COLO668 (cell line): ENCODE data around the gene DENND1C.
"Not testable (repeated sequence)": the region's sequence is repeated elsewhere in the genome, so short reads cannot be mapped to it uniquely, and the experiment has no call there.

Experiments used
- DNase-seq: peaks from one replicate; lab custom pipeline; 2025; ENCODE audit not compliant: unreplicated experiment; lab: John Stamatoyannopoulos, UW

The DENND1C gene

DNA sequence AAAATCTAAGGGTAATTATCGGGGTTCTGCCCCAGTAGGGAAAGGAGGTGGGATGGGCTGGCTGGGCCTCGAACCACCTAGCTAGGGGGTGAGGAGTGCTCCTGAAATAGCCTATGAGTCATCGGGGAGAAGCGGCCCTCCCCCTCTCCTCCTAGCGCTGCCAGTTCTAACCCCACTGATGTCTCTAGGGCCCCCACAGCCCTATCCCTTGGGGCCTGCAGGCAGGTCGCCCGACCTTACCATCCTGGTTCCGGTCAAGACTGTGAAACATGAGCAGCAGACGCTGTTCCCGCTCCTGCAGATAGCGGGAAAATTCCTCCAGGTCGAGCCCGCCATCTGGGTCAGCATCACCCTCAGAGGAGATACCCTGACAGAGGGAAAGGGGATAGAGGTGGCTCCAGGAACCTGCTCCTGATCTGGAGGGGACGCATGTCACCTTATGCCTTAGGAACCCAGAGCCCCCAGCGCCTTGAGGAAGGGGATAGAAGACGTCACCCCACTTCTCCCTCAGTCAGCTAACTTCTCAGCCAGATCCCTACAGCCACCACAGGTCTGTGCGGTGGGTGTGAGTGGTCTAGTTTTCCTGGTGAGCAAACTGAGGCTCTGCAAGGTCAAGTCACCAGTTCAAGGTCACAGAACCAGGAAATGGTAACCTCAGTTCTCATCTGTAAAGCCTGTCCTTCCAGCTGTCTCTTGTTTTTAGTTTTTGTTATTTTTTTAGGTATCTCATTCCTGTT, 23.5 kb downstream of the DENND1C start:
- DNase-seq: no peak

- DNase-seq: no peak
Observed at GRCh38 chr19:6455924-6456323, 25.7 kb downstream of the DENND1C start.

- no peak for DNase-seq
Observed at GRCh38 chr19:6453951-6454565, 27.5 kb downstream of the DENND1C start.

GRCh38 chr19:6452899-6453298, 28.7 kb downstream of the DENND1C start:
- no peak for DNase-seq

DNA sequence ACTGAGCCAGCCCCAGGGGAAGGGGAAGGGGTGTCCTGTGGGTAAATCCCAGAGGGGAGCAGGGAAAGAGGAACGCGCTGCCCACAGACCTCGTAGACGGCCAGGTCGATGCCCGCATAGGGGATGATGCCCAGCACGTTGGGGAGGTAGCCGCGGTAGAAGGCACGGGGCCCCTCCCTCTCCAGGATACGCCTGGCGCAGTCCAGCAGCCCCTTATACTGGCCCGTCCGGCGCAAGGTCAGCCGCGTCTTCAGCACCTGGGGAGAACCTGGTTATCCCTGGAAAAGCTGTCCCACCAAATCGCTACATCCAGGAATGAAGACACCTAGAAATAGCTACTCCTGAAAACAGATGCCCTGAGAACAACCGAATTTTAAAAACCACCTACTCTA, 29.4 kb downstream of the DENND1C start:
- DNase-seq: no peak

GRCh38 chr19:6451583-6452222, 29.9 kb downstream of the DENND1C start:
- no peak for DNase-seq

GRCh38 chr19:6450166-6450565, 31.4 kb downstream of the DENND1C start:
- DNase-seq: no peak

DNA sequence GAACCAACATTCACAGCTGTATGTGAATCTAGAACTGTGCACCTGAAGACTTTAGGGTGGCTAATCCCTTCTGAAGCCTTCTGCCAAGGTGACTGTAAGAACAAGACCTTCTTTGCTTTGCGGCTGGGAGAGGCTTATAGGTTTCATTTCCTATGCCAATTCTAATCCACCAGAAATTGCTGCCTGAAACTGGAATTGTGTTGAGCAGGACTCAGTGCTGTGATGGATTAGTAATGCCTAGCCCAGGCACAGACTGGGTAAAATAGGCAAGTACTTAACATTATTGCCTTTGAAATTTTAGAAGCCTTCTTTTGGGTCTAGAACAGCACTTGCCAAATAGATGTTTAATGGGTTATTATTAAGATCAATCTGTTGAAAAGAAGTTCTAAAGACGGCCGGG, 33.5 kb downstream of the DENND1C start:
- no peak for DNase-seq

DNA sequence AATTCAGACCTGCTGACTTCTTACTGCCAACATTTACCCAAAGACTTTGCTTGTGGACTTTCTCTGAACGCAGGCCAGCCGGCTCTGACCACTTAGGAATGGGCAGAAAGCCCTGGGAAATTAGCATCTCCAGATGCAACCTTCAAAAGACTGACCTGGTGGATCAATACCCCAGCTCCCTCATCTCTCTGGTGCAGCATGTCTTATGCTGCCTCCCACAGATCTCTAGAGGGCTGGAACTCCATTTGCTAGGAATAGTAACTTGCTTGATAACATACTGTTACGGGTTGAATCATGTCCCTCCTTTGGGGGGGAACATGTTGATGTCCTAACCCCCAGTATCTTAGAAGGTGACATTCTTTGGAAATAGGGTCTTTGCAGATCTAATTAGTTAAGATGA, 35.1 kb downstream of the DENND1C start:
- DNase-seq: no peak

DNA sequence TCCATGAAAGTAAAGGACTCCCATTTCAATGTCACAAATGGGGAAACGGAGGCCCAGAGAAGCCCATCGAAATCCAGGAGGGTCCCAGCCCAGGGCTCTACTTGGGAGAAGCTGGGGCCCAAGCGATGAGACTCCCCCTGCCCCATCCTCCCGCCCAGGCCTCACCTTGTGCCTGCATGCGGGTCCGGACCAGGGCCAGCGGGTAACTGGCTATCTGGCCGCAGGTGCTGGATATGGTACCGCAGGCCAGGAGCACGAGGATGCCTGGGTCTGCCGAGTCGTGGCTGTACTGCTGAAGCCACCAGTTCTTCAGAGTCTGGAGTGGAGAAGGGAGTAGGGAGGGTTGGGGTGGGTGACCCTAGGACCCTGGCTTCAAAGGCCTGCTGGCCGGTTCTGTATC, 37.6 kb downstream of the DENND1C start:
- DNase-seq: no peak

- DNase-seq: no peak
Observed at GRCh38 chr19:6442087-6442688, 39.4 kb downstream of the DENND1C start.

- no peak for DNase-seq
Observed at GRCh38 chr19:6440905-6441304, 40.7 kb downstream of the DENND1C start.

GRCh38 chr19:6439743-6440142, 41.8 kb downstream of the DENND1C start:
- no peak for DNase-seq

GRCh38 chr19:6433663-6434062, 47.9 kb downstream of the DENND1C start, which contains the start of gene SLC25A41:
SLC25A41 (minus strand) TSS chr19:6433763; CDS start chr19:6433693, 70 bp downstream.
- no peak for DNase-seq

- DNase-seq: no peak
Observed at GRCh38 chr19:6433165-6433564, 48.4 kb downstream of the DENND1C start.

- no peak for DNase-seq
Observed at GRCh38 chr19:6431891-6432290, 49.7 kb downstream of the DENND1C start.

DNA sequence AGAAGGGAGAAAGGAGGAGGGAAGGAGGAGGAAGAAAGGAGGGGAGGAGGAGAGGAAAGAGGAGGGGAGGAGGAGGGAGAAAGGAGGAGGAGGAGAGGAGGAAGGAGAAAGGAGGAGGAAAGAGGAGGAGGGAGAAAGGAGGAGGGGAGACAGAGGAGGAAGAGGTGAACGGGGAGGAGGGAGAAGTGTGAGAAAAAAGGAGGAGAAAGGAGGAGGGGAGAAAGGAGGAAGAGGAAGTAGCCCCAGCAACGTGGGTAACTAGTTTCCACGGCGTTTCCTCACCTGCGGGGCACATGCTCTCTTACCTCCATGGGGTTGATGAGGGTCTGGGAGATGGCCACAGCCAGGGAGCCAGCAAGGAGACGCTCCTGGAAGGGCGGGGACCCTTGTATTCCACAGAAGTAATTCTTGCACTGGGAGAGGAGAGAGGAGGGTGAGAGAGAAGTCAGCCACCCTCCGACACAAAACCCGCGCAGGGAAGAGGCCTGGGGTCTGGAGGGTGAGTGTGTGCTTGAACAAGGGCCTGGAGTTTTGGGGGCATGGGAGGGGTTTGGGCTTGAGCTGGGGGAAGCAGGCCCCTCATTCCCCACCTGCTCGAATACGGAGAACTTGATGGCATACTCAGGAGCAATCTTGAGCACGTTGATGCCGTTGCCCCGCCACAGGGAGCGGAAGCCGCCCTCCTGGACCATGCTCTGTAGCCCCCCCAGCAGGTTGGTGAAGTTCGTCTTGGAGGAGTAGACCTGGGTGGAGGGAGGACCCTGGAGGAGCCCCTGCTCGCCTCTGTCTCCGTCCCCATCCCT, 52.0 kb downstream of the DENND1C start:
- DNase-seq: no peak

DNA sequence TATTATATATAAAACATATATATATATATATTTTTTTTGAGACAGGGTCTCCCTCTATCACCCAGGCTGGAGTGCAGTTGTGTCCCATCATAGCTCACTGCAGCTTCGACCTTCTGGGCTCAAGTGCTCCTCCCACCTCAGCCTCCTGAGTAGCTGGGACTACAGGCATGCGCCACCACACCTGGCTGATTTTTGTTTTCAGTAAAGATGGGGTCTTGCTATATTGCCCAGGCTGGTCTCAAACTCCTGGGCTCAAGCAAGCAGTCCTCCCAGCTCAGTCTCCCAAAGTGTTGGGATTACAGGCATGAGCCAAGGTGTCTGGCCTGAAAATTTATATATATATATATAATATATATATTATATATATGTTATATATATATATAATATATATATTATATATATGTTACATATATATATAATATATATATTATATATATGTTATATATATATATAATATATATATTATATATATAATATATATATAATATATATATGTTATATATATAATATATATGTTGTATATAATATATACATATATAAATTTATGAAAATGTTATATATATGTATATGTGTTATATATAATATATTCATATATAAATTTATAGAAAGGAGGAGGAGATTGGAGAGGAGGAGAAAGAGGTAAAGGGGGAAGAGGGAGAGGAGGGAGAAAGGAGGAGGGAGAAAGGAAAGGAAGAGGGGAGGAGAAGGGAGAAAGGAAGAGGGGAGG, 52.7 kb downstream of the DENND1C start:
- not testable (repeated sequence) for DNase-seq

- DNase-seq: no peak
Observed at GRCh38 chr19:6427131-6427530, 54.5 kb downstream of the DENND1C start.
